GM12891 (cell line): Measurements from ENCODE around the gene CNGB1.

Source experiments
- PAX5 ChIP-seq: IDR thresholded peaks from 2 replicates; pipeline ENCODE4 v1.6.1; 2011; ENCODE audit warnings: low read length, moderate library complexity, mild to moderate bottlenecking; ENCODE audit not compliant: insufficient read depth, severe bottlenecking
- POLR2A ChIP-seq: IDR thresholded peaks from 2 replicates; pipeline ENCODE4 v1.6.1; 2011; ENCODE audit warnings: low read depth, low read length, control low read depth
- POLR2AphosphoS5 ChIP-seq: IDR thresholded peaks from 2 replicates; pipeline ENCODE4 v1.6.1; 2011; ENCODE audit warnings: low read depth, low read length, control low read depth
- SPI1 ChIP-seq: IDR thresholded peaks from 2 replicates; pipeline ENCODE4 v1.6.1; 2011; ENCODE audit warnings: low read depth, low read length, control low read depth
- TAF1 ChIP-seq: IDR thresholded peaks from 2 replicates; pipeline ENCODE4 v1.6.1; 2011; ENCODE audit warnings: low read depth, low read length, control low read depth

DNA sequence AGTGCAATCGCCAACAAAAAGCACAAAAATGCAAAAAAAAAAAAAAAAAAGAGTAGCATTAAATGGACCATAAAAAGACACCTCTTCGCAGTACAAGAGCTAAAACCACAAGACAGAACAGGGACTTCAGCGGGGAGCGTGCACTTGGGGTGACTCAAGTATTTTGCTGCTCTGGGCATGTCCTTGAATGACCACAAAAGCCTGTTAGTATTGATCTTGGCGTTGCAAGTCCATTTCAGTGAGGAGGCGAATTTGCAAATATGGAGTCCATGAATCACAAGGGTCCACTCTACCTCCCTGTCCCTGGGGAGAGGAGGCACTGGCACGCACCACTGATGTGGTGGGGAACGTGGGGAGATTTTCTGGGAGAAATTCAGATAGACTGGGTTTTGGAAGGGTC, 78.9 kb downstream of the CNGB1 start:
- TF ChIP-seq POLR2A (no peak), POLR2AphosphoS5 (no peak), TAF1 (no peak), PAX5 (no peak), SPI1 (no peak)
